Progenitor cell of endocrine pancreas (in vitro differentiated cells): ENCODE results near the gene RIMKLB. TPM values are rescaled to one million over a fixed set of nuclear protein-coding genes. Genes with fewer than 3 reads are reported as not detected.
"Not testable (repeated sequence)": the region's sequence is repeated elsewhere in the genome, so short reads cannot be mapped to it uniquely, and the experiment has no call there.

Experiments used
- DNase-seq: peaks from one replicate; pipeline ENCODE4 v3.0.0; 2021; ENCODE audit warnings: low spot score; ENCODE audit not compliant: unreplicated experiment
- H3K27ac Mint-ChIP-seq: 2 replicates; pipeline ENCODE4 v1.8.0; 2021; ENCODE audit warnings: mild to moderate bottlenecking, moderate library complexity, mixed read lengths
- H3K27me3 Mint-ChIP-seq: 2 replicates; pipeline ENCODE4 v1.8.0; 2021; ENCODE audit warnings: mixed read lengths
- H3K36me3 Mint-ChIP-seq: 2 replicates; pipeline ENCODE4 v1.8.0; 2022; ENCODE audit warnings: mixed read lengths; ENCODE audit not compliant: insufficient read depth
- H3K4me1 Mint-ChIP-seq: 2 replicates; pipeline ENCODE4 v1.8.0; 2021; ENCODE audit warnings: low read depth, mixed read lengths
- H3K4me3 Mint-ChIP-seq: 2 replicates; pipeline ENCODE4 v1.8.0; 2021; ENCODE audit warnings: low read depth, mild to moderate bottlenecking, moderate library complexity, mixed read lengths
- H3K9me3 Mint-ChIP-seq: 2 replicates; pipeline ENCODE4 v1.8.0; 2021; ENCODE audit warnings: low read depth, mixed read lengths
- total RNA-seq: library from RNA; stranded (reverse); gene quantifications from 2 replicates; pipeline ENCODE4 v1.2.1, GENCODE V29; 2021
- TF ChIP-seq, protein P1 (sequence below): fragments of 200-600 bp; sonication (generic); IDR thresholded peaks from one replicate; pipeline ENCODE4 v1.5.0; 2021; ENCODE audit warnings: antibody characterized with exemption, mild to moderate bottlenecking; ENCODE audit not compliant: unreplicated experiment

The RIMKLB gene
- total RNA-seq, 1 donor from 2014 or later, result 154 TPM

DNA sequence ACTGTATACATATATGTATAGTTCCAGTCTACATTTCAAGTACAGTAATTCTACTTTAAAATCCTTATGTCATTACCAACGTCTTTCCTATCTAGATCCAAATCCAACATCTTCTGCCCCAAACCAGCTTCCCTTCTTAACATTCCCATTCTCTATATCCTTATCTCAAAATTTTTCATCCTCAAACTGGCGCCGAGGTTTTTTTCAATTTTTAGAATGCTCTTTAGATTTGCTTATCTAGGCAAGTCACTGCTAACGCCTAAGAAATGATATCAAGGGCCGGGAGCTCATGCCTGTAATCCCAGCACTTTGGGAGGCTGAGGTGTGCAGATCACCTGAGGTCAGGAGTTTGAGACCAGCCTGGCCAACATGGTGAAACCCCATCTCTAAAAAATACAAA, 48.3 kb downstream of the RIMKLB start:
- peaks cover 15% of the 10 kb centered on the region for H3K36me3 Mint-ChIP-seq

DNA sequence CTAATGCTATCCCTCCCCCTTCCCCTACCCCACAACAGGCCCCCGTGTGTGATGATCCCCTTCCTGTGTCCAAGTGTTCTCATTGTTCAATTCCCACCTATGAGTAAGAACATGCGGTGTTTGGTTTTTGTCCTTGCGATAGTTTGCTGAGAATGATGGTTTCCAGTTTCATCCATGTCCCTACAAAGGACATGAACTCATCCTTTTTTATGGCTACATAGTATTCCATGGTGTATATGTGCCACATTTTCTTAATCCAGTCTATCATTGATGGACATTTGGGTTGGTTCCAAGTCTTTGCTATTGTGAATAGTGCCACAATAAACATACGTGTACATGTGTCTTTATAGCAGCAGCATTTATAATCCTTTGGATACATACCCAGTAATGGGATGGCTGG, 62.3 kb downstream of the RIMKLB start:
- H3K27ac Mint-ChIP-seq, H3K9me3 Mint-ChIP-seq, DNase-seq, H3K4me1 Mint-ChIP-seq, H3K27me3 Mint-ChIP-seq, H3K4me3 Mint-ChIP-seq: not testable (repeated sequence)
- peaks cover 43% of the 10 kb centered on the region for H3K36me3 Mint-ChIP-seq

More for the DNA sequence above, 48.3 kb downstream of the RIMKLB start:
- no peaks in the 10 kb centered on the region for H3K27me3 Mint-ChIP-seq
- no peak for DNase-seq
- H3K9me3 Mint-ChIP-seq, result no peaks in the 10 kb centered on the region
- TF ChIP-seq, protein P1, sequence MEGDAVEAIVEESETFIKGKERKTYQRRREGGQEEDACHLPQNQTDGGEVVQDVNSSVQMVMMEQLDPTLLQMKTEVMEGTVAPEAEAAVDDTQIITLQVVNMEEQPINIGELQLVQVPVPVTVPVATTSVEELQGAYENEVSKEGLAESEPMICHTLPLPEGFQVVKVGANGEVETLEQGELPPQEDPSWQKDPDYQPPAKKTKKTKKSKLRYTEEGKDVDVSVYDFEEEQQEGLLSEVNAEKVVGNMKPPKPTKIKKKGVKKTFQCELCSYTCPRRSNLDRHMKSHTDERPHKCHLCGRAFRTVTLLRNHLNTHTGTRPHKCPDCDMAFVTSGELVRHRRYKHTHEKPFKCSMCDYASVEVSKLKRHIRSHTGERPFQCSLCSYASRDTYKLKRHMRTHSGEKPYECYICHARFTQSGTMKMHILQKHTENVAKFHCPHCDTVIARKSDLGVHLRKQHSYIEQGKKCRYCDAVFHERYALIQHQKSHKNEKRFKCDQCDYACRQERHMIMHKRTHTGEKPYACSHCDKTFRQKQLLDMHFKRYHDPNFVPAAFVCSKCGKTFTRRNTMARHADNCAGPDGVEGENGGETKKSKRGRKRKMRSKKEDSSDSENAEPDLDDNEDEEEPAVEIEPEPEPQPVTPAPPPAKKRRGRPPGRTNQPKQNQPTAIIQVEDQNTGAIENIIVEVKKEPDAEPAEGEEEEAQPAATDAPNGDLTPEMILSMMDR, result no peak
- peak overlapping the region; percentile 0 for H3K27ac Mint-ChIP-seq
- peaks cover 8% of the 10 kb centered on the region for H3K4me1 Mint-ChIP-seq
- no peak overlapping the region for H3K4me3 Mint-ChIP-seq

DNA sequence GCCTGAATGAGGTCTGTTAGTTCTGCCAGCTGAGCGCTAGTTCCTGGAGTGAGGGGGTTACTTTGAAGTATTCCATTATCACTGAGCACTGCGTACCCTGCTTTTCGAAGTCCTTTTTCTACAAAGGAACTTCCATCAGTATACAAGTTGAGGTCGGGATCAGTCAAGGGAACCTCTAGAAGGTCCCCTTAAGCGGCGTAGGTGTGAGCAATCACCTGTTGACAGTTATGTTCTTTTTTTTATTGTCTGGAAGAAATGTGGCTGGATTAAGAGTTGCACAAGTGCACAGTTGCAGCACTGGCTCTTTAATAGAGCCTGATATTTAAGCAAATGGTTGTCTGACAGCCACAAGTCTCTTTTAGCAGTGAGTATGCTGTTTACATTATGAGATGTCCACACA, 64.9 kb downstream of the RIMKLB start:
- not testable (repeated sequence) for H3K9me3 Mint-ChIP-seq, H3K4me3 Mint-ChIP-seq, H3K27me3 Mint-ChIP-seq, H3K27ac Mint-ChIP-seq, DNase-seq
- peaks cover 13% of the 10 kb centered on the region for H3K4me1 Mint-ChIP-seq
- H3K36me3 Mint-ChIP-seq, result peaks cover 43% of the 10 kb centered on the region

DNA sequence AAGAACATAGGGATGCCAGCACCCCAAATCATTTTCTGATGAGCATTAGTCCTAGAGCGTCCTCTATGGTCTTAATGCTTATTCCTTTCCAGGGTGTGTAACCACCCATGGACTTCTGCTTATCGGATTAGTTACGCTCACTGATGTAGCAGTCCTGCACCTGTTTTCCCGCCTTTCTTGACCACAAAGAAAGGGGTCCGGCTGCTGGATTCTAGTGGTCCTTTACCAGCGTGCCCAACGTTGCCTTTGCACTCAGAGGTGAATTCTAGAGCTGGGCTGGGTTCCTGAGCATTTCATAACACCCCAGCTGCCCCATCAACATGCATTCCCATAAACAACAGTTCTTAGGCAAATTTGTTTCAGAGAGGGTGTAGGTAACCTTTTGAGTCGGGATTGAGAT, 68.3 kb downstream of the RIMKLB start:
- Mint-ChIP-seq H3K36me3 (peaks cover 23% of the 10 kb centered on the region), H3K4me1 (peaks cover 13% of the 10 kb centered on the region)
- DNase-seq, H3K27me3 Mint-ChIP-seq, H3K27ac Mint-ChIP-seq, H3K4me3 Mint-ChIP-seq, H3K9me3 Mint-ChIP-seq: not testable (repeated sequence)

DNA sequence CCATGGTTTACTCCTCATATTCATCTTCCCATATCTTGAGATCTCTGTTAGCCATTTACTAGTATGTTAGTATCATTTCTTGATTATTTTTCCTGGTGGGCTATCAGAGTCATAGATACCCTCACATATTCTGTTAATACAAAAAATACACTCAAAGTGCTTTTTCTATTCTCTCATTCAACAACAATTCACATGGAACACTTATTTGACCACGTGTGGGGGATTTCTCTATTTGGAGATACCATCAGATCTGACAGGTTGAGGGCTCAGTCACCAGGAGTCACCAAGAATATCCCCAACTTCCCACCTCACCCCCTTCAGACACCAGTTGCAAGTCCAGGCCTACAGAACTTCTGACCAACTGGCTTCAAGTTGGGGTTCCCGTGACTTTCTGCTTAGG, 72.7 kb downstream of the RIMKLB start:
- Mint-ChIP-seq H3K4me1 (peaks cover 6% of the 10 kb centered on the region), H3K27me3 (no peaks in the 10 kb centered on the region), H3K4me3 (no peak overlapping the region), H3K27ac (no peak overlapping the region), H3K9me3 (no peaks in the 10 kb centered on the region), H3K36me3 (peaks cover 28% of the 10 kb centered on the region)
- TF ChIP-seq, protein P1, result no peak
- no peak for DNase-seq

DNA sequence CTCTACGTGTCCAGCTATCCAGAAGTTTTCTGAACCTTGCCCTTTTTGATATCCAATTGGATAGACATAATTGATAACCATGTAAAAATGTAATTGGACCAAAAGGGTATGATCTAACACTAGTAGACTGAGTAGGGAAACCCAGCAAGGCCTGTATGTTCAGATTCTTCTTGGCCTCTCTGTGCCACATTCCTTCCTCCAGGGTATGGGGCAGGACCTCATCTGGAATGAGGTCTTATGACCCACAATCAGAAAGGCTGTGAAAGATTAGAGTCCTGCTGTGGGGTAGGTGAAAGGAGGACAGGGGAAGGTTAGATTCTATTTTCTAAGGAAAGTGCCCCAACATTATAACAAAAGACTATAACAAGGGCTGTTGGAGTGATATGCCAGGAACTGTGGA, 73.3 kb downstream of the RIMKLB start:
- Mint-ChIP-seq H3K36me3 (peaks cover 28% of the 10 kb centered on the region), H3K27me3 (no peaks in the 10 kb centered on the region), H3K9me3 (no peaks in the 10 kb centered on the region), H3K4me1 (peaks cover 5% of the 10 kb centered on the region), H3K27ac (no peak overlapping the region), H3K4me3 (no peak overlapping the region)
- TF ChIP-seq, protein P1, result peak; percentile 38
- no peak for DNase-seq

DNA sequence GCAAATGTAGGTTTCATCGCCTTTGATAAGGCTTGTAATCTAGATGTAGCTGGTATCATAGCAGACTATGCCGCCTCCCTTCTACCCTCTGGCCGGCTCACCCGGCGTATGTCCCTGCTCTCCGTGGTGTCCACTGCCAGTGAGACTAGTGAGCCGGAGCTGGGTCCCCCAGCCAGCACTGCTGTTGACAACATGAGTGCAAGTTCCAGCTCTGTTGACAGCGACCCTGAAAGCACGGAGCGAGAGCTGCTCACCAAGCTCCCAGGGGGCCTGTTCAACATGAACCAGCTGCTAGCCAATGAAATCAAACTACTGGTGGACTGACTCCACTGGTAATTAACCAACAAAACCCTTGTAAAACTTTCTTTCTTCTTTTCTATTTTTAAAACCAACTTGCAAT, 75.7 kb downstream of the RIMKLB start:
- Mint-ChIP-seq H3K4me3 (no peak overlapping the region), H3K27ac (no peak overlapping the region), H3K36me3 (peaks cover 23% of the 10 kb centered on the region), H3K4me1 (no peaks in the 10 kb centered on the region), H3K27me3 (no peaks in the 10 kb centered on the region), H3K9me3 (no peaks in the 10 kb centered on the region)
- TF ChIP-seq, protein P1, result no peak
- no peak for DNase-seq
